Measurements from ENCODE around the gene ITPR1. TPM values are rescaled to one million over a fixed set of nuclear protein-coding genes. Genes with fewer than 3 reads are reported as not detected.

The ITPR1 gene
- total and polyA plus RNA-seq, 11 donors, result 8.9 to 55.8 (median 19.9) TPM

GRCh38 chr3:4821975-4822374 lies 328.8 kb downstream of the ITPR1 start:
- peaks cover 7 to 38% (median 24%) of the 10 kb centered on the region in 12 donors for H3K4me1 ChIP-seq
- TF ChIP-seq CTCF (IDR thresholded peaks at IDR 0.05) (no peak), POLR2A (IDR thresholded peaks at IDR 0.05) (no peak)
- H3K27me3 ChIP-seq, result no peaks in the 10 kb centered on the region
- H3K9me3 ChIP-seq, result peaks cover 0 to 9% (median under 1%) of the 10 kb centered on the region in 12 donors
- ATAC-seq, result no peak
- 82 to 89% (median 86%) methylated on average over 11 of the region's 11 CpGs for WGBS, 4 donors
- H3K36me3 ChIP-seq, result peaks cover 0 to 58% (median 40%) of the 10 kb centered on the region in 9 donors
- peak in 1 of 5 donors; percentile 66 for DNase-seq
- intact Hi-C loops (cut with DNase I), result loop anchor here in 4 of 10 donors (5.0 to 10.0 kb wide), 4 partner anchors 40 to 97 kb away; no protein-coding TSS in a partner anchor
- peak overlapping the region in 1 of 12 donors; percentile 41 for H3K27ac ChIP-seq
- H3K4me3 ChIP-seq, result no peak overlapping the region

- H3K4me1 ChIP-seq, result peaks cover 7 to 44% (median 29%) of the 10 kb centered on the region in 12 donors
- 95 to 99% (median 97%) methylated on average over 6 of the region's 6 CpGs for WGBS, 4 donors
- H3K27ac ChIP-seq, result peak overlapping the region in 1 of 12 donors; percentile 41
- H3K4me3 ChIP-seq, result no peak overlapping the region
- no peak for TF ChIP-seq CTCF (IDR thresholded peaks at IDR 0.05)
- DNase-seq, result no peak
- ATAC-seq, result no peak
- intact Hi-C loops (cut with DNase I), result loop anchor here in 4 of 10 donors (5.0 to 10.0 kb wide), 4 partner anchors 40 to 98 kb away; no protein-coding TSS in a partner anchor
- no peaks in the 10 kb centered on the region for H3K27me3 ChIP-seq
- peaks cover 0 to 52% (median 37%) of the 10 kb centered on the region in 9 donors for H3K36me3 ChIP-seq
- peaks cover 0 to 3% (median 0%) of the 10 kb centered on the region in 12 donors for H3K9me3 ChIP-seq
Observed at GRCh38 chr3:4822568-4822967, 329.4 kb downstream of the ITPR1 start.

- 87 to 94% (median 91%) methylated on average over 1 of the region's 1 CpG for WGBS, 4 donors
- H3K27ac ChIP-seq, result no peak overlapping the region
- no peak overlapping the region for H3K4me3 ChIP-seq
Observed at GRCh38 chr3:4823385-4823784, 330.2 kb downstream of the ITPR1 start.

GRCh38 chr3:4823986-4824925 lies 331.1 kb downstream of the ITPR1 start:
- no peaks in the 10 kb centered on the region for H3K9me3 ChIP-seq
- peak overlapping the region in 10 of 12 donors; percentile 79 to 93 (median 85) for H3K27ac ChIP-seq
- ATAC-seq, result no peak
- peaks cover 0 to 35% (median 21%) of the 10 kb centered on the region in 9 donors for H3K36me3 ChIP-seq
- WGBS, 4 donors, result 87 to 92% (median 91%) methylated on average over 26 of the region's 26 CpGs
- TF ChIP-seq CTCF (IDR thresholded peaks at IDR 0.05) (no peak), POLR2A (IDR thresholded peaks at IDR 0.05) (no peak)
- intact Hi-C loops (cut with DNase I), result loop anchor here in 4 of 10 donors (5.0 to 10.0 kb wide), 4 partner anchors 42 to 99 kb away; no protein-coding TSS in a partner anchor
- no peak overlapping the region for H3K4me3 ChIP-seq
- DNase-seq, result no peak
- peaks cover 7 to 61% (median 37%) of the 10 kb centered on the region in 12 donors for H3K4me1 ChIP-seq
- H3K27me3 ChIP-seq, result no peaks in the 10 kb centered on the region

More at GRCh38 chr3:4823385-4823784, 330.2 kb downstream of the ITPR1 start:
- H3K9me3 ChIP-seq, result no peaks in the 10 kb centered on the region
- no peak for DNase-seq
- H3K4me1 ChIP-seq, result peaks cover 7 to 52% (median 36%) of the 10 kb centered on the region in 12 donors
- no peaks in the 10 kb centered on the region for H3K27me3 ChIP-seq
- intact Hi-C loops (cut with DNase I), result loop anchor here in 4 of 10 donors (5.0 to 10.0 kb wide), 4 partner anchors 41 to 99 kb away; no protein-coding TSS in a partner anchor
- no peak for ATAC-seq
- no peak for TF ChIP-seq POLR2A (IDR thresholded peaks at IDR 0.05)
- H3K36me3 ChIP-seq, result peaks cover 0 to 44% (median 29%) of the 10 kb centered on the region in 9 donors

All from heart left ventricle (tissue), 16 donors.